Measurements from ENCODE around the gene RCAN3. TPM values are rescaled to one million over a fixed set of nuclear protein-coding genes. Genes with fewer than 3 reads are reported as not detected.

The RCAN3 gene
- total RNA-seq, 4 donors from 2014 or later: 2.9 to 10.1 (median 4.1) TPM

- TF ChIP-seq CTCF (IDR thresholded peaks at IDR 0.05): no peak
- no peak for ATAC-seq (ENCODE audit: low FRiP score)
- DNase-seq (ENCODE audit: low spot score): no peak
These were observed 63.7 kb downstream of the RCAN3 start for GRCh38 chr1:24566236-24566867.

- no peak for TF ChIP-seq CTCF (IDR thresholded peaks at IDR 0.05)
- ATAC-seq (ENCODE audit: low FRiP score) (no peak), DNase-seq (ENCODE audit: low spot score) (no peak)
These were observed 65.3 kb downstream of the RCAN3 start for GRCh38 chr1:24567792-24568388.

GRCh38 chr1:24568475-24568874, 65.8 kb downstream of the RCAN3 start:
- TF ChIP-seq CTCF (IDR thresholded peaks at IDR 0.05): no peak
- DNase-seq (ENCODE audit: low spot score) (no peak), ATAC-seq (ENCODE audit: low FRiP score) (no peak)

- ATAC-seq (ENCODE audit: low FRiP score): no peak
- no peak for TF ChIP-seq CTCF (IDR thresholded peaks at IDR 0.05)
- DNase-seq (ENCODE audit: low spot score): no peak
These were observed 67.9 kb downstream of the RCAN3 start for GRCh38 chr1:24570265-24571125.

GRCh38 chr1:24572301-24572700, 69.7 kb downstream of the RCAN3 start:
- no peak for TF ChIP-seq CTCF (IDR thresholded peaks at IDR 0.05)
- DNase-seq (ENCODE audit: low spot score): no peak
- no peak for ATAC-seq (ENCODE audit: low FRiP score)

- no peak for DNase-seq (ENCODE audit: low spot score)
These were observed 73.4 kb downstream of the RCAN3 start for GRCh38 chr1:24575905-24576587.

More at GRCh38 chr1:24575905-24576587, 73.4 kb downstream of the RCAN3 start:
- TF ChIP-seq CTCF (IDR thresholded peaks at IDR 0.05): no peak
- ATAC-seq (ENCODE audit: low FRiP score): no peak
